Brain microvascular endothelial cell (primary cell): ENCODE data around the gene DIP2B.

Source experiments
- DNase-seq: peaks from one replicate; pipeline ENCODE4 v3.0.0-alpha.2; 2020
- H3K27ac ChIP-seq: fragments of 250-450 bp; sonication (Bioruptor Pico); 2 replicates; pipeline ENCODE4 v1.5.1; 2020; ENCODE audit warnings: mild to moderate bottlenecking, moderate library complexity
- H3K27me3 ChIP-seq: fragments of 250-450 bp; sonication (Bioruptor Pico); replicated peaks from 2 replicates; pipeline ENCODE4 v1.5.1; 2020; ENCODE audit warnings: mild to moderate bottlenecking
- H3K36me3 ChIP-seq: fragments of 250-450 bp; sonication (Bioruptor Pico); replicated peaks from 2 replicates; pipeline ENCODE4 v1.5.1; 2020; ENCODE audit warnings: mild to moderate bottlenecking
- H3K4me3 ChIP-seq: 2 replicates; pipeline ENCODE4 v1.5.1; 2011; ENCODE audit warnings: low read depth, mild to moderate bottlenecking, control low read depth, low read length, moderate library complexity
- CTCF ChIP-seq: IDR thresholded peaks from 2 replicates; pipeline ENCODE4 v1.5.1; 2011; ENCODE audit warnings: low read depth, mild to moderate bottlenecking, moderate library complexity, low read length, control low read depth, inconsistent platforms; ENCODE audit errors: missing control alignments
- in situ Hi-C: cut with HindIII; loops from 2 replicates; pipeline ENCODE4 v1.10.0; 2017; ENCODE audit warnings: low sequenced_read_pairs, low pct_ligation_motif_present

DIP2B gene

GRCh38 chr12:50547742-50548141, 43.0 kb downstream of the DIP2B start:
- Histone ChIP-seq H3K27ac (no peak overlapping the region), H3K4me3 (no peak overlapping the region), H3K27me3 (no peaks in the 10 kb centered on the region), H3K36me3 (no peaks in the 10 kb centered on the region)
- DNase-seq: no peak
- in situ Hi-C loops: no loop called here
- TF ChIP-seq CTCF: no peak

GRCh38 chr12:50549885-50550284, 45.1 kb downstream of the DIP2B start:
- in situ Hi-C loops: no loop called here
- no peak overlapping the region for H3K27ac ChIP-seq

GRCh38 chr12:50550530-50551223, 45.9 kb downstream of the DIP2B start:
- Histone ChIP-seq H3K4me3 (no peak overlapping the region), H3K27me3 (no peaks in the 10 kb centered on the region), H3K27ac (no peak overlapping the region), H3K36me3 (no peaks in the 10 kb centered on the region)
- in situ Hi-C loops: no loop called here
- no peak for TF ChIP-seq CTCF
- DNase-seq: no peak

More at GRCh38 chr12:50549885-50550284, 45.1 kb downstream of the DIP2B start:
- no peaks in the 10 kb centered on the region for H3K36me3 ChIP-seq
- H3K27me3 ChIP-seq: no peaks in the 10 kb centered on the region
- no peak for TF ChIP-seq CTCF
- H3K4me3 ChIP-seq: no peak overlapping the region
- no peak for DNase-seq

DNA sequence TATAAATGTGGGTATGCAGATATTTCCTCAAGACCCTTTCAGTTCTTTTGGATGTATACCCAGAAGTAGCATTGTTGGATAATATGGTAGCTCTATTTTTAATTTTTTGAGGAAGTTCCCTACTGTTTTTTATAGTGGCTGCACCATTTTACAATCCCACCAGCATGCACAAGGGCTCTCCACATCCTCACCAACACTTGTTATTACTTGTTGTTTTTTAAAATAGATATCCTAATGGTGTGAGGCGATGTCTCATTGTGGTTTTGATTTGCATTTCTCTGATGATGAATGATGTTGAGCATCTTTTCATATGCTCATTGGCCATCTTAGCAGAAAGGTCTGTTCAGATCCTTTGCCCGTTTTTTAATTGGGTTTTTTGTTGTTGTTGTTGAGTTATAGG, 47.1 kb downstream of the DIP2B start:
- in situ Hi-C loops: no loop called here
- Histone ChIP-seq H3K4me3 (no peak overlapping the region), H3K27ac (no peak overlapping the region), H3K27me3 (no peaks in the 10 kb centered on the region), H3K36me3 (no peaks in the 10 kb centered on the region)
- TF ChIP-seq CTCF: no peak
- DNase-seq: no peak

DNA sequence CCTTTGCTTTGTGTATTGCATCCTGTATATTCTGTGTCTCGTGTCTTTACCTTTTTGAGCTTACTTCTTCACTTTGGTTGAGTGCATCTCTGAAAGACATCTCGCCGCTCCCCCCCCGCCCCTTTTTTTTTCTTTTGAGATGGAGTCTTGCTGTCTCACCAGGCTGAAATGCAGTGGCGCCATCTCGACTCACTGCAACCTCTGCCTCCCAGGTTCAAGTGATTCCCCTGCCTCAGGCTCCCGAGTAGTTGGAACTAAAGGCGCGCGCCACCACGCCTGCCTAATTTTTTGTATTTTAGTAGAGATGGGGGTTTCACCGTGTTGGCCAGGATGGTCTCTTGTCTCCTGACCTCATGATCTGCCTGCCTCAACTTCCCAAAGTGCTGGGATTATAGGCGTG, 49.9 kb downstream of the DIP2B start:
- in situ Hi-C loops: no loop called here
- Histone ChIP-seq H3K27me3 (no peaks in the 10 kb centered on the region), H3K4me3 (no peak overlapping the region), H3K36me3 (no peaks in the 10 kb centered on the region), H3K27ac (no peak overlapping the region)
- no peak for TF ChIP-seq CTCF
- no peak for DNase-seq

GRCh38 chr12:50555471-50555885, 50.7 kb downstream of the DIP2B start:
- no peak for TF ChIP-seq CTCF
- DNase-seq: no peak
- no peak overlapping the region for H3K4me3 ChIP-seq
- in situ Hi-C loops: no loop called here
- H3K27ac ChIP-seq: no peak overlapping the region
- no peaks in the 10 kb centered on the region for H3K27me3 ChIP-seq
- H3K36me3 ChIP-seq: no peaks in the 10 kb centered on the region
